Stimulated activated CD8-positive, alpha-beta memory T cell treated with anti-CD3 and anti-CD28 coated beads, Interleukin-7, amount 100 ng/mL, for 1 hour (primary cell): ENCODE measurements around the gene RHBDD1.

Experiments
- DNase-seq, 2 donors: peaks; one replicate each; pipeline ENCODE4 v3.0.0-alpha.2; 2020; ENCODE audit warnings: low read depth in 2 of 2

Gene RHBDD1

DNA sequence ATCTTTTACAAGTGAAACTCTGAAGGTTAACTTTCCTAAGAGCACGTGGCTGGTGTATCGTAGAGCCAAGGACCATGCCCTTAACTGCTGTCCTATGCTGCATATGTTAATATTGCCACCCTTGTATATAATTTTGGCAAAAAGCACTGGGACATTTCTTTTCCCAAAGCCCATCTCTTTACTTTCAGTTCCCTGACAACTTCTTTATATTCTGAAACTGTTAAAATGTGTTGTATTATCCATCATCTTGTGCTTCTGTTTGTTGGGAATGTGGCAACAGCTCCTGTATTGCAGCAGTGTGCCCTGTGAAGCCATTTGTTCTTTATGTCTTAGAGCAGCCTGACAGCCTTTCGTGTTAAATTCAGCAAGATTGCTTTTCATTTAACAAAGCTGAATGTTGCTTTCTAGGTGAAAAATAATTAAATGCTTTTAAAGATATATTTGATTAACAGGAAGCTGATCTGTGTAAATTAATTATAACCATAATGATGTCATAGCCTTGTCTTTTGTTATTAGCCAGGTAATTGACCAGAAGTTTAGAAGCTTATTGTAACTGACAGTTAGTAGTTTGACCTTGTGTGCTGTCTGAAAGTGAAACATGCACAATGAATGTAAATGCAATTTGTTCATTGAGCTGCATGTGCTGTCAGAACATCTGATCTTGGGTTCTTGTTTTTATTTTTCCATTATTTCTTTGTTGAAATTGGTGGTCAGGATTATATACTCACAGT, 9.7 kb downstream of the RHBDD1 start:
- DNase-seq = no peak

GRCh38 chr2:226847090-226847489, 11.2 kb downstream of the RHBDD1 start:
- no peak for DNase-seq

DNA sequence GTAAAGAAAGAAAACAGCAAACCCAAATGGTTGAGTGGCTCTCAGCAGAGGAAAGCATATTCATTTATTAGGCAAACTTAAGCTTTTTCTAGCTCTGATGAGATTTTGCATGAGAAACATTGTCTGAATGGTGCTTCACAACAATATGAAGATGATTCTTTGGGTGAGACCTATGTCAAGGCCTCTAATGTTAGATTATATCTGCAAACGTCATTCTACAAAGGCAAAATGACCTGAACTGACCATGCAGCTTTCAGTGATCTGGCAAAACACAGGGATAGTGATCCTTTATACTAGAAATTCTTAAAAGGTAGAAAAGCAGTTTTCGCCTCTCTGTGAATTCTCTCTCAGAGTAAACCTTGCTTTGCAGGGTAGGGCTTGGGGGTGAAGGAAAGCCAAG, 11.7 kb downstream of the RHBDD1 start:
- DNase-seq = no peak

DNA sequence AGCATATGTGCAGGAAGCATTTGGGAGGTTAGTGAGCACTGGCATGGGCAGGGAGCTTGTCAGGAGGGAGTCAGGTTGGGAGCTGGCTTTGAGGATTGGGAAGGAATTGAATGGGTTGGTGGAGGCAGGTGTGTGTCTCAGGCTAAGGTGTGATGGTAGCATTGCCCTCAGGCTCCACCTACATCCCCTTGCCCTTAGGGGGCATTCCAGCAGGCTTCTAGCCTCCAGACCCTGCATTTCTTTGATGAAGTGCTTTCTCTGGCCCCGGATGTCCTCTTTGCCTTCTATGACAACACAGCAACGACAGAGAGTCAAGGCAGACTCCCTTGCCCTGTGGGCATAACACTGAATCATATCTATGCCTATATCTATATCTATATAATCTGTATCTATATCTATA, 13.5 kb downstream of the RHBDD1 start:
- DNase-seq = no peak

DNA sequence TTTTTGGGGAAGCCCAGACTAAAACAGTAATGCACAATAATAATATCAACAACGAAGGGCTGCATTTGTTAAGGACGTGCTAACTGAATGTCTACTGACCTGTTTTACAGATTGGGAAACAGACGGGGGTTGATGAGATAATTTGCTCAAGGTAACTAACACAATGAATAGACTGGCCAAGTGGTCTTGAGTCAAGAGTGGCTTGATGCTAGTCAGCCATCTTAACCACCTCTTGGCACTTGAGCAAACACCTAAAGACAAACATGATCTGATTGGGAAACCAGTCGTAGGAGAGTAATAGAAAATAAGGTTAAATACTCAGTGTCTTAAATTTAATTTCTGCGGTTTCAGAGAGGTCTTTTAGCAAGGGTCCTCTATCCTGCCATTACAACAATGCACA, 14.2 kb downstream of the RHBDD1 start:
- no peak for DNase-seq

GRCh38 chr2:226855787-226856186, 19.9 kb downstream of the RHBDD1 start:
- no peak for DNase-seq

- no peak for DNase-seq
These were observed 24.2 kb downstream of the RHBDD1 start for GRCh38 chr2:226860087-226860486.

GRCh38 chr2:226862623-226863022, 26.8 kb downstream of the RHBDD1 start:
- no peak for DNase-seq

DNA sequence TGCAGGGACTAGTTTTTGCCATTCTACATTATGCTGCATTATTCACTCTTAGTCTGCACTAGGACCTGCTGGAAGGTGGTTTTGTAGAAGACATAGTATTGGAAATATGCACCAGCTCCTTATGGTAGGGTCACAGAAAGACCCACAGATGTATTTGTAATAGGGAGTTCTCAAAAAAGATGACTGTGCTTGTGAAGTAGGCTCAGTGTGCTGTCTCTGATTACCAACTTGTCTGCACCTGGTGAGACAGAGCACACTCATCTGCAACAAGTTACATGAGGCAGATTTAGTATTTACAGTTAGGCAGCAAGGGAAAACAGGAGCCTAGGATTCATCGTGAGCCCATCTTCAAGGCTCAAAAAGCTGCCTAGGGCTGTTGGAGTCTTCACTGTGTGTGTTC, 29.4 kb downstream of the RHBDD1 start:
- no peak for DNase-seq

GRCh38 chr2:226865710-226866109, 29.9 kb downstream of the RHBDD1 start:
- DNase-seq = no peak

GRCh38 chr2:226868331-226869162, 32.7 kb downstream of the RHBDD1 start:
- no peak for DNase-seq

DNA sequence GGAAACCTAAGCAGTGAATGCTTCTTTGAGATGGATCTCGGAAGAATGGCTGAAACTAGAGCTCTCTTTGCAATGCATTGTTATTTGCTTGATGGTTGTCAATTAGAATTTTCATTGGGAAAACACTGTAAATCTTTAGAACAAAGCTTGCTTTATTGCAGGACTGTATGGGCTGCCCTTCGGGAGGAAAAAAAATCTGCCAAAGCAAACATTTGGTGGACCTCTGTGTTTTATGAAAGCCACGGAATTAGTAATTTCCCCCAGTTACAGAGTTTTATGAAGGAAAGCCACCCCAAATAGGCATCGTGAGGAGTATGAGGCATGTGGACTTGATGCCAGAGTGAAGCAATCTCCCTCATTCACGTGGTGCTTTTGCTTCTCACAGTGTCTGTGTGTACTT, 33.5 kb downstream of the RHBDD1 start:
- no peak for DNase-seq

DNA sequence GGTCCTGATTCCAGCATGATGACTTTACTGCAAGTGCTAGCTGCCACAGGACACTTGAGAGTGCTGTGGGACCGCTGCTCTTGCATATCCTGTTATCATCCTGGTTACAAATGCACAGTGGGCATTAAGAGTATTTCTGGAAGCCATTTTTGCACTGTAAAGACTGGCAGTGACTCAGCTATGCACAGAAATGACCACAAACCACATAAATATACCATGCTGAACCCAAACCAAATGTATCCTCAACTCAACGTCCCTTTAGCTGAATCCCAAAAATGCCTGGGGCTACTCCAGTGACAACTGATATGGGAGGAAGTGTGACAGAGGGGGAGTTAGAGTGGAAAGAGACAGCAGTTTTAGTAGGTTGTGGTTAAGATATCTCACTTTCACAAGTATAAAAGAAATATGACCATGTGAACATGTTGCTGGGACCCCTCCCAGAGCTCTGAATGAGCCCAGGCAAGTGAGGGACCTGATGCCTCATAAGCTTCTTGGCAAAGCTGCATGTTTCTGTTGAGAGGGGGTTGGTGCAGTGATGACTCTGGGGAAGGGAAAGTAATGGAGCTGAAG, 37.3 kb downstream of the RHBDD1 start:
- no peak for DNase-seq

GRCh38 chr2:226873826-226874225, 38.0 kb downstream of the RHBDD1 start:
- DNase-seq = no peak

- no peak for DNase-seq
These were observed 38.9 kb downstream of the RHBDD1 start for GRCh38 chr2:226874749-226875148.

DNA sequence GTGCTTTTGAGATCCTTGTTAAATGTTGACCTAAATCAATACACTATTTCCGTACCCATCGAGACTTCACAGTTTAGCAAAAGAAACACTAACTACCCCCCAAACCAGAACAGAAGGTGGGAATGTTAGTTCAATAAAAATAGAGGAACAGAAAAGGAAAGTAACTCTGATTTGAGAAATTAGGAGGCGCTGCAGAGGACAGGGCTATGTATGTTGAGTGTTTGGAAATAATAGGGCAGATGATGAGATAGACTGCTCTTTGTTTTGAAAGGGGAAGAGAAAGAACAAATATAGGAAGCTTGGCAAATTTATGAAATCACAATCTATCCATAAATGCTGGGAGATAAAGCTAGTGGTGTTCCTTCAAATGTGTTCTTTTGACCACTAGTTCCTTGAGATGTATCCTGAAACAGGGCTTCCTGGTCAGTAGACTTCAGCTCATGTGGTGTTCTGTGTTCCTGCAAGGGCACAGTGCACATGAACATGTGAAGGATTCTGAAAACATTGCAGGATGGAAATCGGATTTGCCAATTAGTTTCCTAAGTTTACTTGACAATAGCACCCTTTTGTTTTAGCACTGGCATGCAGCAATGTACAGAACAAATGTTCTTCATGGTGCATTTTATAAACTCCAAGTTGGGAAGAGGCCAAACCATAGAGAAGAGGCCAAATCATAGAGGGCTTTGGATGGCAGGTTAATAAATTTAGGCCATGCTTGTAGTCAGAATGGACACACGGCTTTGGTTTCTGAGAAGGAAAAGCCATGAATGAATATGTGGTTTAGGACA, 39.8 kb downstream of the RHBDD1 start:
- no peak for DNase-seq

GRCh38 chr2:226877491-226877890, 41.6 kb downstream of the RHBDD1 start:
- DNase-seq = no peak

DNA sequence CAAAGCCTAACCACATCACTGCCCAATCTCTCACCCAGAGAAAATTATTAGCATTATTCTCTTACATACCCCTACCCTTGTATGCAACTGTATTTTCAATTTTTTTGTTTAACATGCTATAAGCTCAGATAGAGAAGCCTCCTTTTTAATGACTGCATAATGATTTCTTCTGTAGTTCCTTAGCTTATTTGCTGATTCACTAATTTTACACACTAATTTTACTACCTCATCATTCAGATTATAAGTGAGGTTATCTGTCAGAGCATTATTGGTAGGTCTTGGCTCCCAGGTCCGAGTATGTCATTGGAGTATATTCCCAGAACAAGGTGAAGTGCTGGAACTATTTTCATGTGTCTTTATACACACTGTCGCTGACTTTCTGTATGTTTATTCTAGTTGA, 45.4 kb downstream of the RHBDD1 start:
- DNase-seq = no peak

DNA sequence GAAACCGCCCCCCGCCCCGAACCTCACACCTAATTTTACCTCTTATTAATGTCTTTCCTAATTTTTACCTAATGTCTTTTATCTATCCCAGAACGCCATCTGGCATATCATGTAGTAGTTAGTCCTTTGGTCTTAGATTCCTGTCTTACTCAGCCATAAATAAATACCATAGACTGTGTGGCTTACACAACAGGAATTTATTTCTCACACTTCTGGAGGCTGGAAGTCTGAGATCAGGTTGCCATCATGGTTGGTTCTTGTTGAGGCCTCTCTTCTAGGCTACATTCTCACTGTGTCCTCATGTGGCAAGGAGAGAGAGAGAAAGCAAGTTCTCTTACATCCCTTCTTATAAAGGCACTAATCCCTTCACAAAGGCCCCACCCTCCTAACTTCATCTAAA, 46.8 kb downstream of the RHBDD1 start:
- DNase-seq = no peak

DNA sequence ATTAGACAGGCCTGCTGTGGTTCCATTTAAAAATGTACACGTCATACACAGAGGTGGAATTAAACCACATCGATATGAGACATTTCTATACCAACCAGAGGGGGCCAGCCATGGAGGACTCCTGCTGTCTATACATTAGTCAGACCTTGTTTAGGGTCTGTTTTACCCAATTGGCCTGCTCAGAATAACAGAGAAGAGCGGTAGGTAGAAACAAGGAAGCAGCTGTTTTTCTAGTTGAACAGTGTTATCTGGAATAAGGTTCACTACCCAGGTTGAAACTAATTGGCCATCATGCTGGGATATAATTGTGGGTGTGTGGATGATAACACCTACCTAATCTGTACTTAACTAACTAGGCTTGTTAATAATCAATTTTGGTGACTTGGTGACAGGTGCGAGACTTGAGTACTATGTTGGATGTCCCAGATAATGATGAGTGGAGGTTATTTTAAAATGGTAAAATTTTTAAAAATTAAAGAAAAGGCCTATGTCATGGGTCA, 47.5 kb downstream of the RHBDD1 start:
- no peak for DNase-seq

- no peak for DNase-seq
These were observed 48.3 kb downstream of the RHBDD1 start for GRCh38 chr2:226884166-226884565.
